Right lobe of liver (tissue), 4 donors: ENCODE measurements around the gene SPTBN2.

Experiments
- CTCF ChIP-seq, 4 donors: fragments of 200-600 bp in 3 of 4; fragments of 450-650 bp in 1 of 4; IDR thresholded peaks; one replicate each; pipeline versions ENCODE4 v1.5.1 to v1.8.0; 2016 to 2022; ENCODE audit warnings: antibody characterized with exemption in 4 of 4, mild to moderate bottlenecking in 2 of 4
- POLR2A ChIP-seq: fragments of 450-650 bp; IDR thresholded peaks from one replicate; pipeline ENCODE4 v1.6.1; 2017; ENCODE audit warnings: antibody characterized with exemption, mild to moderate bottlenecking
- donor health status: DM: no; HTN: no; CAD: no.
- donor health status: DM: no; HTN: no; CAD: no.
- donor health status: DM: no; HTN: yes; CAD: no.

DNA sequence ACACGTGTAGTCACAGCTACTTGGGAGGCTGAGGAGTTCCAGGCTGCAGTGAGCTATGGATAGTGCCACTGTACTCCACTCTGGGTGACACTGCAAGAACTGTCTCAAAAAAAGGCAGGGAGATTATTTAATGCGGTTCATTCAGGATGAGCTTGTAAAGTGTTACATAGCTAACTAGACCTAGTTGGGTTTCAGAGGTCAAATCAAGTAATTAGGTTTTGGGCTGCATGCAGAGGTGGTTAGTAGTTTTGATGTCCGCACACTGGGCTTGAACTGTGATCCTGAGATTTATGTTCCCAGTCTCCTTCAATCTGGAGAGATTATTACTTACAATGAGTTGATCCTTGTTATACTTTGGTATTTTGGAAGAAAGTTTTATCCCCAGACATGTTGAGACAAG is 92.6 kb downstream of the SPTBN2 start:
- TF ChIP-seq POLR2A (no peak), CTCF (IDR thresholded peaks at IDR 0.05) (no peak)
